AG04449 (cell line): Measurements from ENCODE around the gene NAV1.

Experiments used
- CTCF ChIA-PET: fragments of 350-600 bp; formaldehyde crosslinking; extraction: SDS; loops from one replicate; lab custom pipeline; 2021; ENCODE audit warnings: antibody characterized with exemption; lab: Yijun Ruan, JAX
- POLR2A ChIA-PET: fragments of 400-600, 350-600 bp; formaldehyde crosslinking; extraction: SDS; loops from one replicate; lab custom pipeline; 2020; ENCODE audit warnings: antibody characterized with exemption, inconsistent platforms; lab: Yijun Ruan, JAX
- DNase-seq: peaks from one replicate; pipeline ENCODE4 v3.0.0-alpha.2; 2010; ENCODE audit warnings: low read depth, low spot score
- H3K4me3 ChIP-seq: 2 replicates; pipeline ENCODE4 v1.5.1; 2011; ENCODE audit warnings: low read depth, mild to moderate bottlenecking, control low read depth, low read length
- CTCF ChIP-seq: IDR thresholded peaks from one replicate; pipeline ENCODE4 v1.5.1; 2011; ENCODE audit warnings: mild to moderate bottlenecking, moderate library complexity, low read length, control low read depth, inconsistent platforms; ENCODE audit not compliant: insufficient read depth; ENCODE audit errors: missing control alignments

Gene NAV1

GRCh38 chr1:201552941-201553351, 14.0 kb downstream of the NAV1 start:
- ChIA-PET POLR2A (interaction anchor here (1.3 to 1.4 kb wide), 2 partner anchors 13 to 203 kb away, joined by 3 to 4 read pairs; no protein-coding TSS in a partner anchor), CTCF (interaction anchor here (1.0 to 13.5 kb wide), 6 partner anchors 9 to 240 kb away, joined by 3 to 421 read pairs (median 7); no protein-coding TSS in a partner anchor)
- DNase-seq, result no peak
- no peak for TF ChIP-seq CTCF
- H3K4me3 ChIP-seq, result no peak overlapping the region

DNA sequence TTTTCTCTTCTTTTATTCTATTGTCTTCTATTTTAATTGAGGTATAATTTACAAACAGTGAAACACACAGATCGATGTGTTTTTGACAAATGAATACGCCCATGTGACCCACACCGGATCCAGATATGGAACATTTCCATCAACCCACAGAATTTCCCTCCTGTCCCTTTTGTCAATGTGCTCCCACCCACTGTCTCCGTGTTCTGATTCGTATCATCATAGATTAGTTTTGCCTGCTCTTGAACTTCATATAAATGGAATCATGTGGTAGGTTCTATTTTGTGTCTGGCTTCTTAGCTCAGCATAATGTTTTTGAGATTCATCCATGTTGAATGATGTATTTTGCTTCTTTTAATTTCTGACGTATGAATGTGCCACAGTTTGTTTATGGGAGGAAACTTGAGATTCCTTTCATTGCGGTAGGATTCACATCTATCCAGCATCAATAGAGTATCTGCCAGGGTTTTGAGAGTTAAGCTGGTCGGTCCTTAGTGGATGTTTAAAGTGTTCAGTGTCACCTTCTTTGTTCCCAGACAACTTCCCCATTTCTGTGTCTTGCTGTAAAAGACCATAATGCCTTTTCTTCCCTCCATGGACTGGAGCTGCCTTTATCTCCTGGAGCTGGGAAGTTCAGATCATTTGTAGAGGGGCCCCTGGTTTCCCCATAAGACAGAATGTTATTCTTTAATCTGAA, 14.7 kb downstream of the NAV1 start:
- TF ChIP-seq CTCF, result no peak
- H3K4me3 ChIP-seq, result no peak overlapping the region
- CTCF ChIA-PET, result interaction anchor here (0.7 to 13.5 kb wide), 8 partner anchors 10 to 240 kb away, joined by 3 to 421 read pairs (median 4); partner anchors contain the start of gene NAV1
- DNase-seq, result no peak
- POLR2A ChIA-PET, result interaction anchor here (1.3 to 1.4 kb wide), 2 partner anchors 14 to 203 kb away, joined by 3 to 4 read pairs; no protein-coding TSS in a partner anchor

DNA sequence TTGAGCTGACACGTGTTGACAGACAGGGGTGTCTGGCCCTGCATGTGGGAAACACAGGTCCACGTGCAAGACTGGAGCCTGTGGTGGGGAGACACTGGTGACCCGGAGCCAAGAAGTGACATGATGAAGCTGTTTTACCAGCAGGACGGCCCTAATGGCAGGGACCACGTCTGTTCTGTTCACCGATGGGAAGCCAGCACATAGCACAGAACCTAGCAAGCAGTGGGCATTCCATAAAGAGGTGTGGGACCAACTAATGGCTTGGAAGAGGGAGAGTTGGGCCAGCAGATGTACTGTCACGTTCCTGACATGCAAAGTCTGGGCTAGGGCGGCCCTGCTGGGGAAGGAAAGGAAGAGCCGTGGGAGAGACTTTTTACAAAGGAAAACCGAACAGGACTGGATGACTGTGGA, 15.3 kb downstream of the NAV1 start:
- no peak overlapping the region for H3K4me3 ChIP-seq
- no peak for TF ChIP-seq CTCF
- POLR2A ChIA-PET, result interaction anchor here (1.3 to 1.4 kb wide), 2 partner anchors 14 to 202 kb away, joined by 3 to 4 read pairs; no protein-coding TSS in a partner anchor
- no peak for DNase-seq
- CTCF ChIA-PET, result interaction anchor here (0.7 to 13.5 kb wide), 8 partner anchors 10 to 239 kb away, joined by 3 to 421 read pairs (median 4); partner anchors contain the start of gene NAV1

DNA sequence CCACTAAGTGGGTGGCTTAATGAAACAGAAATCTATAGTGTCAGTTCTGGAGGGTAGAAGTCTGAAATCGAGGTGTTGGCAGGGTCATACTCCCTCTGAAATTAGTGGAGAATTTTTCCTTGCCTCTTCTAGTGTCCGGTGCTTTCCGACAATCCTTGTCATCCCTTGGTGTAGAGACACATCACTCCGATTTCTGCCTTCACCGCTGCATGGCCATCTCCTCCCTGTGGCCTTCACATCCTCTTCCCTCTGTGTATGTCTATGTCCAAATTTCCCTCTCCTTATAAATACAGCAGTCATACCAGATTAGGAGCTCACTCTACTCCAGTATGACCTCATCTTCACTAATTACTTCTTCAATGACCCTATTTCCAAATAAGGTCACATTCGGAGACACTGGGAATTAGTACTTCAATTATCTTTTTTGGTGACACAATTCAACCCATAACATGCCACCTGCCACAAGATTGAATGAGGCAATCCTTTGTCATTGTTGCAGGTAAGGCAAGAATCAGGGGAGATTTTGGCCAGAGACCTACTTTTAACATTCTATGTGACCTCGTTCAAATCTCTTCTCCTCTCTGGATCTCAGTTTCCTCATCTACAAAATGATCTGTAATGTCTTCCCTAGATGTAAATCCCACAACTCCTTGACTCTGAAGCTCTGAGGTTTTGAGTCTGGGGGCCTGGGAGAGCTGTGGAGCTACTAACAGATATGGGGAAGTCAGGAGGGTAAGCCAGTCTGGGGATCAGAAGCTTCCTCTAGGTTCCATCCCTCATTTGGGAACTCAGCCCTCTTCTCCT, 16.1 kb downstream of the NAV1 start:
- TF ChIP-seq CTCF, result no peak
- ChIA-PET POLR2A (no interaction called here), CTCF (interaction anchor here (1.5 to 13.5 kb wide), 5 partner anchors 24 to 274 kb away, joined by 4 to 421 read pairs (median 5); partner anchors contain the start of gene IPO9)
- no peak for DNase-seq
- no peak overlapping the region for H3K4me3 ChIP-seq

GRCh38 chr1:201555593-201555945, 16.6 kb downstream of the NAV1 start:
- TF ChIP-seq CTCF, result no peak
- no peak for DNase-seq
- POLR2A ChIA-PET, result no interaction called here
- CTCF ChIA-PET, result interaction anchor here (1.1 to 13.5 kb wide), 6 partner anchors 25 to 274 kb away, joined by 4 to 421 read pairs (median 5); partner anchors contain the start of gene IPO9
- no peak overlapping the region for H3K4me3 ChIP-seq
